ENCODE measurements around the gene TSPAN18. TPM values are rescaled to one million over a fixed set of nuclear protein-coding genes. Genes with fewer than 3 reads are reported as not detected.

TSPAN18 gene
- polyA plus RNA-seq, 1 of the 3 experiments (the other 2 are of a cell fraction) = 0.72 TPM

DNA sequence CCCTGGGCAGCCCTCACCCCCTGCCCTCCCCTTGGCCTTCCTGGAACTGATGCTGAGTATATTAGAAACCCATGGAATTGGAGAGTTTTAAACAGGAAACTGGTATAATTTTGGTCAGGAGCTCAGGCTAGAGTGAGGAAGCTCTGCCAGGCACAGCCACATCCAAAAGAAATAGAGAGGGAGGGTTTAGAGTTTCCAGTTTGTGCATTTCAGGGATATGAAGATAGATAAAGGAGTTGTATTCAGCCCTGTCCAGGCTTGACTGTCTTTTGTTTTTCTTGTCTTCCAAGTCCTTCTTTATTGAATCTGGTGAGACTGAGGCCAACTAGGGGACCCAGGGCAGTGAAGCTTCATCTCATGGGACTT, 71.8 kb downstream of the TSPAN18 start:
- H2AFZ ChIP-seq (ENCODE audit: low read depth) = no peak overlapping the region
- no peak overlapping the region for H3K4me3 ChIP-seq (ENCODE audit: low read depth in 2 of 2, low read length in 1 of 2)
- TF ChIP-seq RAD21 (IDR thresholded peaks at IDR 0.05; ENCODE audit: low read length) = no peak
- TF ChIP-seq, protein P1, sequence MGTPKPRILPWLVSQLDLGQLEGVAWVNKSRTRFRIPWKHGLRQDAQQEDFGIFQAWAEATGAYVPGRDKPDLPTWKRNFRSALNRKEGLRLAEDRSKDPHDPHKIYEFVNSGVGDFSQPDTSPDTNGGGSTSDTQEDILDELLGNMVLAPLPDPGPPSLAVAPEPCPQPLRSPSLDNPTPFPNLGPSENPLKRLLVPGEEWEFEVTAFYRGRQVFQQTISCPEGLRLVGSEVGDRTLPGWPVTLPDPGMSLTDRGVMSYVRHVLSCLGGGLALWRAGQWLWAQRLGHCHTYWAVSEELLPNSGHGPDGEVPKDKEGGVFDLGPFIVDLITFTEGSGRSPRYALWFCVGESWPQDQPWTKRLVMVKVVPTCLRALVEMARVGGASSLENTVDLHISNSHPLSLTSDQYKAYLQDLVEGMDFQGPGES (IDR thresholded peaks at IDR 0.05; ENCODE audit: low read depth, low read length) = no peak
- TF ChIP-seq YY1 (IDR thresholded peaks at IDR 0.05; ENCODE audit: low read depth) = no peak
- TF ChIP-seq FOXJ3 (CRISPR knock-in tag; IDR thresholded peaks at IDR 0.05) = no peak
- no peak for TF ChIP-seq GATA2 (CRISPR knock-in tag; IDR thresholded peaks at IDR 0.05)
- no peak for TF ChIP-seq CHD2 (IDR thresholded peaks at IDR 0.05; ENCODE audit: low read length, partially characterized antibody)
- TF ChIP-seq, protein P2, sequence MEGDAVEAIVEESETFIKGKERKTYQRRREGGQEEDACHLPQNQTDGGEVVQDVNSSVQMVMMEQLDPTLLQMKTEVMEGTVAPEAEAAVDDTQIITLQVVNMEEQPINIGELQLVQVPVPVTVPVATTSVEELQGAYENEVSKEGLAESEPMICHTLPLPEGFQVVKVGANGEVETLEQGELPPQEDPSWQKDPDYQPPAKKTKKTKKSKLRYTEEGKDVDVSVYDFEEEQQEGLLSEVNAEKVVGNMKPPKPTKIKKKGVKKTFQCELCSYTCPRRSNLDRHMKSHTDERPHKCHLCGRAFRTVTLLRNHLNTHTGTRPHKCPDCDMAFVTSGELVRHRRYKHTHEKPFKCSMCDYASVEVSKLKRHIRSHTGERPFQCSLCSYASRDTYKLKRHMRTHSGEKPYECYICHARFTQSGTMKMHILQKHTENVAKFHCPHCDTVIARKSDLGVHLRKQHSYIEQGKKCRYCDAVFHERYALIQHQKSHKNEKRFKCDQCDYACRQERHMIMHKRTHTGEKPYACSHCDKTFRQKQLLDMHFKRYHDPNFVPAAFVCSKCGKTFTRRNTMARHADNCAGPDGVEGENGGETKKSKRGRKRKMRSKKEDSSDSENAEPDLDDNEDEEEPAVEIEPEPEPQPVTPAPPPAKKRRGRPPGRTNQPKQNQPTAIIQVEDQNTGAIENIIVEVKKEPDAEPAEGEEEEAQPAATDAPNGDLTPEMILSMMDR (IDR thresholded peaks at IDR 0.05) = no peak
- TF ChIP-seq NFIC (IDR thresholded peaks at IDR 0.05; ENCODE audit: borderline replicate concordance) = no peak
- TF ChIP-seq RFX5 (IDR thresholded peaks at IDR 0.05; ENCODE audit: low read length) = no peak
- no peak for TF ChIP-seq EZH2phosphoT487 (IDR thresholded peaks at IDR 0.05; ENCODE audit: borderline replicate concordance, low read depth)
- no peak for TF ChIP-seq EP300 (IDR thresholded peaks at IDR 0.05; ENCODE audit: borderline replicate concordance in 1 of 2, low read depth in 1 of 2, low read length in 1 of 2)
- no peak for TF ChIP-seq TEAD4 (IDR thresholded peaks at IDR 0.05; ENCODE audit: borderline replicate concordance, insufficient read depth)
- TF ChIP-seq MEF2A (IDR thresholded peaks at IDR 0.05; ENCODE audit: borderline replicate concordance, low read depth) = no peak
- no peak overlapping the region for H3K27ac ChIP-seq (ENCODE audit: low read depth in 2 of 2, low read length in 1 of 2)
- ChIA-PET CTCF (interaction anchor here (1.0 to 1.9 kb wide), 4 partner anchors 22 to 96 kb away, joined by 3 to 8 read pairs (median 4); no protein-coding TSS in a partner anchor), POLR2A (no interaction called here)
- H3K4me1 ChIP-seq (ENCODE audit: control insufficient read depth in 1 of 2, insufficient read depth in 2 of 2, low read depth in 1 of 2, low read length in 1 of 2) = peaks cover 0 to 25% of the 10 kb centered on the region in 2 experiments; a peak in 2 of 4 replicates
- H4K20me1 ChIP-seq (ENCODE audit: insufficient read depth) = no peaks in the 10 kb centered on the region
- H3K9ac ChIP-seq = no peak overlapping the region
- H3K27me3 ChIP-seq (ENCODE audit: insufficient read depth) = peaks cover 20% of the 10 kb centered on the region
- no peak for DNase-seq
- H3K36me3 ChIP-seq (replicated peaks in 1 of 2; ENCODE audit: control insufficient read depth in 1 of 2, insufficient read depth in 2 of 2, low read length in 1 of 2) = no peaks in the 10 kb centered on the region
- no peaks in the 10 kb centered on the region for H3F3A ChIP-seq (replicated peaks; ENCODE audit: insufficient read depth)
- no peaks in the 10 kb centered on the region for H3K9me2 ChIP-seq
- H3K79me2 ChIP-seq (ENCODE audit: insufficient read depth) = no peaks in the 10 kb centered on the region
- H3K4me2 ChIP-seq = no peak overlapping the region
- H3K9me3 ChIP-seq = no peaks in the 10 kb centered on the region

GRCh38 chr11:44799012-44799411, 72.2 kb downstream of the TSPAN18 start:
- Histone ChIP-seq H3K9me3 (no peaks in the 10 kb centered on the region), H3K4me1 (ENCODE audit: control insufficient read depth in 1 of 2, insufficient read depth in 2 of 2, low read depth in 1 of 2, low read length in 1 of 2) (peaks cover 0 to 21% of the 10 kb centered on the region in 2 experiments; a peak in 2 of 4 replicates), H3K9me2 (no peaks in the 10 kb centered on the region), H3K9ac (no peak overlapping the region), H3F3A (replicated peaks; ENCODE audit: insufficient read depth) (no peaks in the 10 kb centered on the region), H3K4me3 (ENCODE audit: low read depth in 2 of 2, low read length in 1 of 2) (no peak overlapping the region), H3K36me3 (replicated peaks in 1 of 2; ENCODE audit: control insufficient read depth in 1 of 2, insufficient read depth in 2 of 2, low read length in 1 of 2) (no peaks in the 10 kb centered on the region), H4K20me1 (ENCODE audit: insufficient read depth) (no peaks in the 10 kb centered on the region), H3K79me2 (ENCODE audit: insufficient read depth) (no peaks in the 10 kb centered on the region), H2AFZ (ENCODE audit: low read depth) (no peak overlapping the region), H3K27ac (ENCODE audit: low read depth in 2 of 2, low read length in 1 of 2) (no peak overlapping the region), H3K4me2 (no peak overlapping the region), H3K27me3 (ENCODE audit: insufficient read depth) (peaks cover 22% of the 10 kb centered on the region)
- TF ChIP-seq MXI1 (IDR thresholded peaks at IDR 0.05; ENCODE audit: low read depth, low read length) = no peak
- no peak for TF ChIP-seq CHD2 (IDR thresholded peaks at IDR 0.05; ENCODE audit: low read length, partially characterized antibody)
- TF ChIP-seq NFIC (IDR thresholded peaks at IDR 0.05; ENCODE audit: borderline replicate concordance) = no peak
- no peak for TF ChIP-seq RAD21 (IDR thresholded peaks at IDR 0.05; ENCODE audit: low read length)
- TF ChIP-seq TAF1 (IDR thresholded peaks at IDR 0.05; ENCODE audit: borderline replicate concordance, low read depth, low read length) = no peak
- no peak for TF ChIP-seq FOSL2 (IDR thresholded peaks at IDR 0.05; ENCODE audit: borderline replicate concordance, low read depth)
- TF ChIP-seq JUND (IDR thresholded peaks at IDR 0.05) = no peak
- no peak for TF ChIP-seq SIN3A (IDR thresholded peaks at IDR 0.05; ENCODE audit: borderline replicate concordance, low read depth, low read length)
- TF ChIP-seq GABPA (IDR thresholded peaks at IDR 0.05; ENCODE audit: low read depth) = no peak
- TF ChIP-seq SMC3 (IDR thresholded peaks at IDR 0.05; ENCODE audit: low read depth, low read length) = no peak
- no peak for TF ChIP-seq USF1 (IDR thresholded peaks at IDR 0.05; ENCODE audit: borderline replicate concordance, low read depth)
- TF ChIP-seq, protein P1 (IDR thresholded peaks at IDR 0.05; ENCODE audit: low read depth, low read length) = no peak
- no peak for DNase-seq
- ChIA-PET POLR2A (interaction anchor here (0.6 kb wide), 1 partner anchor 12 kb away, joined by 4 read pairs; no protein-coding TSS in a partner anchor), CTCF (interaction anchor here (1.0 to 1.9 kb wide), 4 partner anchors 22 to 95 kb away, joined by 3 to 8 read pairs (median 4); no protein-coding TSS in a partner anchor)
- 81% methylated on average over 10 of the region's 10 CpGs for WGBS (ENCODE audit: low lambda C conversion rate)
